LoVo (cell line): ENCODE measurements around the gene VASH2.
"Not testable (repeated sequence)": the region's sequence is repeated elsewhere in the genome, so short reads cannot be mapped to it uniquely, and the experiment has no call there.

Source experiments
- DNase-seq: peaks from one replicate; pipeline ENCODE4 v3.0.0-alpha.2; 2016; ENCODE audit warnings: low spot score

The VASH2 gene

GRCh38 chr1:212981571-212982328 is 31.4 kb downstream of the VASH2 start:
- no peak for DNase-seq

- no peak for DNase-seq
These were observed 32.2 kb downstream of the VASH2 start for GRCh38 chr1:212982430-212983152.

- no peak for DNase-seq
These were observed 33.1 kb downstream of the VASH2 start for GRCh38 chr1:212983482-212983881.

- DNase-seq = no peak
These were observed 34.4 kb downstream of the VASH2 start for GRCh38 chr1:212984522-212985291.

- DNase-seq = no peak
These were observed 36.2 kb downstream of the VASH2 start for GRCh38 chr1:212986551-212986950.

- DNase-seq = no peak
These were observed 37.5 kb downstream of the VASH2 start for GRCh38 chr1:212987702-212988322.

- DNase-seq = no peak
These were observed 39.9 kb downstream of the VASH2 start for GRCh38 chr1:212990276-212990675.

GRCh38 chr1:212993960-212994359 is 43.6 kb downstream of the VASH2 start:
- not testable (repeated sequence) for DNase-seq

- DNase-seq = no peak
These were observed 44.6 kb downstream of the VASH2 start for GRCh38 chr1:212994926-212995325.

GRCh38 chr1:213003256-213003655 is 52.9 kb downstream of the VASH2 start:
- DNase-seq = no peak

- DNase-seq = no peak
These were observed 58.2 kb downstream of the VASH2 start for GRCh38 chr1:213008564-213008963.

- no peak for DNase-seq
These were observed 64.3 kb downstream of the VASH2 start for GRCh38 chr1:213014642-213015041.

- peak; percentile 96 for DNase-seq
These were observed 65.0 kb downstream of the VASH2 start, which contains the start of gene ANGEL2 for GRCh38 chr1:213015099-213016050. Gene ANGEL2 (minus strand): TSS chr1:213015867. CDS start chr1:213015671, 196 bp downstream.

- no peak for DNase-seq
These were observed 67.3 kb downstream of the VASH2 start for GRCh38 chr1:213017447-213018273.

- DNase-seq = no peak
These were observed 69.1 kb downstream of the VASH2 start for GRCh38 chr1:213019450-213019849.

- no peak for DNase-seq
These were observed 69.7 kb downstream of the VASH2 start for GRCh38 chr1:213020016-213020415.

GRCh38 chr1:213027024-213027423 is 76.7 kb downstream of the VASH2 start:
- DNase-seq = not testable (repeated sequence)

GRCh38 chr1:213032651-213033050 is 82.3 kb downstream of the VASH2 start:
- DNase-seq = no peak

- no peak for DNase-seq
These were observed 84.4 kb downstream of the VASH2 start for GRCh38 chr1:213034713-213035112.

- DNase-seq = no peak
These were observed 85.2 kb downstream of the VASH2 start for GRCh38 chr1:213035573-213035972.
